Left lung (tissue), 10 donors: ENCODE data around the gene DHODH. TPM values are rescaled to one million over a fixed set of nuclear protein-coding genes. Genes with fewer than 3 reads are reported as not detected.

Experiments used
- ATAC-seq: fragments of 200-7000 bp; cut with Tn5 transposase; one replicate; pipeline ENCODE4 v1.9.1; 2020; ENCODE audit warnings: moderate library complexity
- DNase-seq, 4 donors: peaks; one replicate each; pipeline ENCODE4 v3.0.0-alpha.2; 2013 to 2020
- H3K27ac ChIP-seq, 2 donors: fragments of 200-600 bp; sonication (generic) in 1 of 2; one replicate each; pipeline versions ENCODE4 v1.5.0 to v1.8.0; 2020 to 2021
- H3K27me3 ChIP-seq, 2 donors: fragments of 200-600 bp; sonication (generic) in 1 of 2; one replicate each; pipeline versions ENCODE4 v1.5.0 to v1.8.0; 2020 to 2021
- H3K36me3 ChIP-seq, 2 donors: fragments of 200-600 bp; sonication (generic) in 1 of 2; one replicate each; pipeline versions ENCODE4 v1.5.0 to v1.8.0; 2020 to 2021
- H3K4me1 ChIP-seq, 2 donors: fragments of 200-600 bp; one replicate each; pipeline ENCODE4 v1.8.0; 2021
- H3K4me3 ChIP-seq, 2 donors: fragments of 200-600 bp; sonication (generic) in 1 of 2; one replicate each; pipeline versions ENCODE4 v1.5.0 to v1.8.0; 2020 to 2021; ENCODE audit warnings: mild to moderate bottlenecking in 1 of 2
- H3K9me3 ChIP-seq, 2 donors: fragments of 200-600 bp; sonication (generic) in 1 of 2; one replicate each; pipeline versions ENCODE4 v1.5.0 to v1.8.0; 2020 to 2021
- CTCF ChIP-seq, 2 donors: fragments of 200-600 bp; sonication (generic) in 1 of 2; IDR thresholded peaks; one replicate each; pipeline versions ENCODE4 v1.5.0 to v1.8.0; 2021; ENCODE audit warnings: antibody characterized with exemption in 2 of 2
- intact Hi-C, 2 donors: fragments of 100-400 bp; cut with DNase I; formaldehyde crosslinking; loops; one replicate each; pipeline versions ENCODE4 v1.11.2 to v1.14.2; 2022
- polyA plus RNA-seq, 6 donors: library from polyadenylated mRNA; unstranded; fragments of 120-200 nt; gene quantifications; one replicate each; pipeline ENCODE4 v1.2.1, GENCODE V29; 2013; ENCODE audit not compliant: insufficient read length in 6 of 6
- total RNA-seq, 2 donors: library from RNA; stranded (reverse); fragmentation: NEBNext Ultra II Directional; extraction: Animal tissue kit (Norgen Biotek cat#: 25700); gene quantifications; one replicate each; pipeline ENCODE4 v1.2.1, GENCODE V29; 2021
- donor health status: DM: no; HTN: yes; CAD: no.
- donor health status: DM: no; HTN: no; CAD: no.

The DHODH gene
- total and polyA plus RNA-seq, 8 donors, result 5.4 to 19.9 (median 16.7) TPM

GRCh38 chr16:72013389-72013788 is 4.8 kb downstream of the DHODH start:
- H3K4me1 ChIP-seq, result peaks cover 0 to 41% of the 10 kb centered on the region in 2 donors
- H3K9me3 ChIP-seq, result no peaks in the 10 kb centered on the region
- DNase-seq (no peak), ATAC-seq (no peak)
- peaks cover 0 to 14% of the 10 kb centered on the region in 2 donors for H3K36me3 ChIP-seq
- no peak overlapping the region for H3K4me3 ChIP-seq
- no peak for TF ChIP-seq CTCF (IDR thresholded peaks at IDR 0.05)
- peak overlapping the region; percentile 13 to 20 for H3K27ac ChIP-seq
- H3K27me3 ChIP-seq, result no peaks in the 10 kb centered on the region
- intact Hi-C loops, result loop anchor here in 1 of 2 donors (10.0 kb wide), 1 partner anchor 81 kb away; the partner anchor contains the start of genes DHX38 and TXNL4B

DNA sequence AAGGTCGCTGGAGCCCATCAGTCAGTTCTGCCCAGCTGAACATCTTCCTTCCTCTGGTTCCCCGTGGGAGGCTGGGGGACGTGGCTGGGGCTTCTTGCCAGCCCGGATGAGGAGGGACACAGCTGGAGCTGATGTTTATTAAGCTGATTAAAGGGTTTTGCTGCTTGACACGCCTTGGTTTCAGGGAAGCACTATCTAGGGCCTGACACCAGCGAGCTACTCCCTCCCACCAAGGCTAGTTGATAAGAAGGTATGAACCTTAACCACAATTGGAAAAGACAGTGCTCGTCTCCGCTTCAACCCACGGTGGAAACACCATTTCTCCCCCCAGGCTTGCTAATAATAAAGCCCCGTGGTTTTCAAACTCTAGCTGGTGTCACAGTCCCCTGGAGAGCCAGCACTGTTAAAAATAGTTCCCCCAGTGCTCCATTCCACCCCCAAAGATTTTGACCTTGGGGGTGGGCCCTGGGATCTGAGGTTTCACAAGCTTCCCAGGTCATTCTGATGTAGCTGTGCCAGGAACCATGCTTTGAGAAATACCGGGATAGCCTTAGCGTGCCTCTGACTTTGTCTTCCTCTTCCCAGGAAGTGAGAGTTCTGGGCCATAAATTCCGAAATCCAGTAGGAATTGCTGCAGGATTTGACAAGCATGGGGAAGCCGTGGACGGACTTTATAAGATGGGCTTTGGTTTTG is 5.5 kb downstream of the DHODH start:
- DNase-seq (no peak), ATAC-seq (no peak)
- TF ChIP-seq CTCF (IDR thresholded peaks at IDR 0.05), result no peak
- Histone ChIP-seq H3K4me1 (peaks cover 0 to 41% of the 10 kb centered on the region in 2 donors), H3K4me3 (no peak overlapping the region), H3K9me3 (no peaks in the 10 kb centered on the region), H3K36me3 (peaks cover 0 to 20% of the 10 kb centered on the region in 2 donors), H3K27me3 (no peaks in the 10 kb centered on the region), H3K27ac (peak overlapping the region; percentile 13 to 20)
- intact Hi-C loops, result loop anchor here in 1 of 2 donors (10.0 kb wide), 1 partner anchor 81 kb away; the partner anchor contains the start of genes DHX38 and TXNL4B

DNA sequence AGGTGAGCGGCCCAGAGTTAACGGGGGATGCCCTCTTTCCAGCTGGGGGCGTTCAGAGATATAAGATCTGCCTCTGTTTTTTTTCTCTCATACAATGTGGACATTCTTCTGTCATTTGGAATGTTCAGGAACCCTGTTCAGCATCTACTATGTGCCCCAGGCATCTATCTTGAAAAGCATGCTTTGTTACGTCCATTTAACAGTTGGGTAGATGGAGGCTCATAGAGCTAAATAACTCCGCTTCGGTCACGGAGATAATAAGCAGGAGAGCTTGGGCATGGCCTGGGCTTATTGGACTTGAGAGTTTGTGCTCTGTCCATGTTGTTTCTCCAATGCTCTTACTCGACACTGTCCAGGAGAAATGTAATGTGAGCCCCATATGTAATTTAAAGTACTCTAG is 6.1 kb downstream of the DHODH start:
- intact Hi-C loops, result loop anchor here in 1 of 2 donors (10.0 kb wide), 1 partner anchor 80 kb away; the partner anchor contains the start of genes DHX38 and TXNL4B
- peaks cover 0 to 37% of the 10 kb centered on the region in 2 donors for H3K4me1 ChIP-seq
- no peak for ATAC-seq

DNA sequence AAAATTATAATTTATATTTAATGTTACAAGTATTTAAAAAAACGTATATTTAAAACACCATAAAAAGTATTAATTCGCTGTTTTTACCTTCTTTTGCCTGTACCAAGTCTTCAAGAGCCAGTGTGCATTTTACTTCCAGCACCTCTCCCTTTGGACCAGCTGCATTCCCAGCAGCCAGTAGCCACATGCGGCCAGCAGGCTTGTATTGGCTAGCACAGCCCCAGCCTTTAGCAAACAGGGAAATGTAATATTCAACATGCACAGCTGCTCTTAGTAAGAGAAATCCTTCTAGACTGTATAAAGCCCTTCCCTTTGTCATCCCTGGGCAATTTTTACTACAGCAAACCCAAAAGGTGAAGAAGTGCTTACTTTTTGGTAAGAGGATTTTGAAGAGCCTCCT is 6.6 kb downstream of the DHODH start:
- H3K4me1 ChIP-seq, result peaks cover 0 to 33% of the 10 kb centered on the region in 2 donors
- no peak overlapping the region for H3K27ac ChIP-seq
- H3K36me3 ChIP-seq, result peaks cover 0 to 26% of the 10 kb centered on the region in 2 donors
- H3K9me3 ChIP-seq, result no peaks in the 10 kb centered on the region
- ATAC-seq, result peak; percentile 56
- intact Hi-C loops, result loop anchor here in 1 of 2 donors (10.0 kb wide), 1 partner anchor 80 kb away; the partner anchor contains the start of genes DHX38 and TXNL4B
- no peaks in the 10 kb centered on the region for H3K27me3 ChIP-seq
- no peak for DNase-seq
- TF ChIP-seq CTCF (IDR thresholded peaks at IDR 0.05), result no peak
- H3K4me3 ChIP-seq, result no peak overlapping the region

More for the DNA sequence above, 6.1 kb downstream of the DHODH start:
- Histone ChIP-seq H3K27ac (no peak overlapping the region), H3K4me3 (no peak overlapping the region), H3K36me3 (peaks cover 0 to 25% of the 10 kb centered on the region in 2 donors), H3K9me3 (no peaks in the 10 kb centered on the region), H3K27me3 (no peaks in the 10 kb centered on the region)
- TF ChIP-seq CTCF (IDR thresholded peaks at IDR 0.05), result no peak
- DNase-seq, result no peak

DNA sequence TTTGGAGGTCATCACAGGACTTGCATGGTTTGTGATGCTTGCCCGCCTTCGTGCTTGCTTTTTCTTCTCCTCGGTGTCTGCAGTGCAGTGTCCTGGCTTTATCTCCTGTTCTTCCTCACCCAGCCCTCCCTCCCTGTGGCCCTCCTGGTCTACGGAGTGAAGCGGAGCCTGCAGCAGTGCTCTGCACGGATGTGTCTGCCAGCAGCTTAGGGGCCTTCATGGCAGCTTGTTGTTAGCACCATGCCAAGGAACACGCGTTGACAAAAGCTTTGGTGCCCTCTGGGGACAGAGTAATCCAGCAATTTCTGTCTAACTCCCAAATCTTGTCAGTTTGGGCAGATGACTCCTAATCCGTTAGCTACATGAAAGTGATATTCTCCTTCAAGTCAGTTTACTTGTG is 9.9 kb downstream of the DHODH start:
- no peak overlapping the region for H3K27ac ChIP-seq

More for the DNA sequence above, 9.9 kb downstream of the DHODH start:
- Histone ChIP-seq H3K4me1 (peaks cover 0 to 27% of the 10 kb centered on the region in 2 donors), H3K9me3 (no peaks in the 10 kb centered on the region), H3K4me3 (no peak overlapping the region), H3K36me3 (peaks cover 0 to 57% of the 10 kb centered on the region in 2 donors), H3K27me3 (no peaks in the 10 kb centered on the region)
- ATAC-seq (no peak), DNase-seq (no peak)
- intact Hi-C loops, result loop anchor here in 1 of 2 donors (10.0 kb wide), 1 partner anchor 76 kb away; the partner anchor contains the start of genes DHX38 and TXNL4B
- no peak for TF ChIP-seq CTCF (IDR thresholded peaks at IDR 0.05)
